ENCODE data around the gene NPAT. TPM values are rescaled to one million over a fixed set of nuclear protein-coding genes. Genes with fewer than 3 reads are reported as not detected.
A peak's percentile ranks its signal among the peaks of the same experiment; 100 is the strongest.

NPAT gene
- total and polyA plus RNA-seq, 9 of the 15 experiments (the other 6 are each of a cell fraction or from before 2014, with no cell fraction given): 8.8 to 30.0 (median 22.1) TPM

GRCh38 chr11:108199446-108200321 lies 22.8 kb downstream of the NPAT start (continued):
- TF ChIP-seq BRCA1 (IDR thresholded peaks at IDR 0.05) (no peak), BRCA1 (CRISPR knock-in tag; IDR thresholded peaks at IDR 0.05) (no peak), TCFL5 (CRISPR knock-in tag; conservative IDR thresholded peaks at IDR 0.05) (no peak), TRIM24 (IDR thresholded peaks at IDR 0.05) (peak in 1 of 2 experiments; percentile 56; a peak in 1 of 4 replicates), RBM25 (IDR thresholded peaks at IDR 0.05; ENCODE audit: low read depth, low read length, severe bottlenecking) (no peak), XRCC5 (IDR thresholded peaks at IDR 0.05; ENCODE audit: low read depth, low read length) (no peak), CCAR2 (IDR thresholded peaks at IDR 0.05; ENCODE audit: low read depth, low read length) (no peak), STAG1 (CRISPR knock-in tag; IDR thresholded peaks at IDR 0.05; ENCODE audit: borderline replicate concordance) (no peak), FOXA3 (CRISPR knock-in tag; conservative IDR thresholded peaks at IDR 0.05 in 1 of 2, IDR thresholded peaks at IDR 0.05 in 1 of 2) (no peak), HDAC2 (IDR thresholded peaks at IDR 0.05) (peak; percentile 61; the same call in 1 of the 2 replicates), TBL1XR1 (IDR thresholded peaks at IDR 0.05; ENCODE audit: low read length in 2 of 2) (0 out of 4 replicates have a peak, but pooled peaks of 1 of the 2 experiments have one; percentile 49), SRF (CRISPR knock-in tag; IDR thresholded peaks at IDR 0.05) (no peak), SRSF7 (optimal IDR thresholded peaks at IDR 0.05; ENCODE audit: low read depth, low read length) (no peak), E4F1 (CRISPR knock-in tag; IDR thresholded peaks at IDR 0.05; ENCODE audit: borderline replicate concordance) (no peak), RB1 (IDR thresholded peaks at IDR 0.05; ENCODE audit: low read depth) (no peak), NCOA4 (IDR thresholded peaks at IDR 0.05; ENCODE audit: partially characterized antibody) (no peak), ZNF766 (CRISPR knock-in tag; conservative IDR thresholded peaks at IDR 0.05) (no peak), ZNF655 (CRISPR knock-in tag; IDR thresholded peaks at IDR 0.05) (no peak), GABPB1 (CRISPR knock-in tag; IDR thresholded peaks at IDR 0.05) (no peak), ELF4 (CRISPR knock-in tag; IDR thresholded peaks at IDR 0.05) (no peak)
- TF ChIP-seq, protein P1, sequence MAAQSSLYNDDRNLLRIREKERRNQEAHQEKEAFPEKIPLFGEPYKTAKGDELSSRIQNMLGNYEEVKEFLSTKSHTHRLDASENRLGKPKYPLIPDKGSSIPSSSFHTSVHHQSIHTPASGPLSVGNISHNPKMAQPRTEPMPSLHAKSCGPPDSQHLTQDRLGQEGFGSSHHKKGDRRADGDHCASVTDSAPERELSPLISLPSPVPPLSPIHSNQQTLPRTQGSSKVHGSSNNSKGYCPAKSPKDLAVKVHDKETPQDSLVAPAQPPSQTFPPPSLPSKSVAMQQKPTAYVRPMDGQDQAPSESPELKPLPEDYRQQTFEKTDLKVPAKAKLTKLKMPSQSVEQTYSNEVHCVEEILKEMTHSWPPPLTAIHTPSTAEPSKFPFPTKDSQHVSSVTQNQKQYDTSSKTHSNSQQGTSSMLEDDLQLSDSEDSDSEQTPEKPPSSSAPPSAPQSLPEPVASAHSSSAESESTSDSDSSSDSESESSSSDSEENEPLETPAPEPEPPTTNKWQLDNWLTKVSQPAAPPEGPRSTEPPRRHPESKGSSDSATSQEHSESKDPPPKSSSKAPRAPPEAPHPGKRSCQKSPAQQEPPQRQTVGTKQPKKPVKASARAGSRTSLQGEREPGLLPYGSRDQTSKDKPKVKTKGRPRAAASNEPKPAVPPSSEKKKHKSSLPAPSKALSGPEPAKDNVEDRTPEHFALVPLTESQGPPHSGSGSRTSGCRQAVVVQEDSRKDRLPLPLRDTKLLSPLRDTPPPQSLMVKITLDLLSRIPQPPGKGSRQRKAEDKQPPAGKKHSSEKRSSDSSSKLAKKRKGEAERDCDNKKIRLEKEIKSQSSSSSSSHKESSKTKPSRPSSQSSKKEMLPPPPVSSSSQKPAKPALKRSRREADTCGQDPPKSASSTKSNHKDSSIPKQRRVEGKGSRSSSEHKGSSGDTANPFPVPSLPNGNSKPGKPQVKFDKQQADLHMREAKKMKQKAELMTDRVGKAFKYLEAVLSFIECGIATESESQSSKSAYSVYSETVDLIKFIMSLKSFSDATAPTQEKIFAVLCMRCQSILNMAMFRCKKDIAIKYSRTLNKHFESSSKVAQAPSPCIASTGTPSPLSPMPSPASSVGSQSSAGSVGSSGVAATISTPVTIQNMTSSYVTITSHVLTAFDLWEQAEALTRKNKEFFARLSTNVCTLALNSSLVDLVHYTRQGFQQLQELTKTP (IDR thresholded peaks at IDR 0.05; ENCODE audit: low read depth in 1 of 2, partially characterized antibody in 2 of 2): no peak

All from K562 (cell line).